ENCODE results near the gene POLE4.

The POLE4 gene, protein sequence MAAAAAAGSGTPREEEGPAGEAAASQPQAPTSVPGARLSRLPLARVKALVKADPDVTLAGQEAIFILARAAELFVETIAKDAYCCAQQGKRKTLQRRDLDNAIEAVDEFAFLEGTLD

DNA sequence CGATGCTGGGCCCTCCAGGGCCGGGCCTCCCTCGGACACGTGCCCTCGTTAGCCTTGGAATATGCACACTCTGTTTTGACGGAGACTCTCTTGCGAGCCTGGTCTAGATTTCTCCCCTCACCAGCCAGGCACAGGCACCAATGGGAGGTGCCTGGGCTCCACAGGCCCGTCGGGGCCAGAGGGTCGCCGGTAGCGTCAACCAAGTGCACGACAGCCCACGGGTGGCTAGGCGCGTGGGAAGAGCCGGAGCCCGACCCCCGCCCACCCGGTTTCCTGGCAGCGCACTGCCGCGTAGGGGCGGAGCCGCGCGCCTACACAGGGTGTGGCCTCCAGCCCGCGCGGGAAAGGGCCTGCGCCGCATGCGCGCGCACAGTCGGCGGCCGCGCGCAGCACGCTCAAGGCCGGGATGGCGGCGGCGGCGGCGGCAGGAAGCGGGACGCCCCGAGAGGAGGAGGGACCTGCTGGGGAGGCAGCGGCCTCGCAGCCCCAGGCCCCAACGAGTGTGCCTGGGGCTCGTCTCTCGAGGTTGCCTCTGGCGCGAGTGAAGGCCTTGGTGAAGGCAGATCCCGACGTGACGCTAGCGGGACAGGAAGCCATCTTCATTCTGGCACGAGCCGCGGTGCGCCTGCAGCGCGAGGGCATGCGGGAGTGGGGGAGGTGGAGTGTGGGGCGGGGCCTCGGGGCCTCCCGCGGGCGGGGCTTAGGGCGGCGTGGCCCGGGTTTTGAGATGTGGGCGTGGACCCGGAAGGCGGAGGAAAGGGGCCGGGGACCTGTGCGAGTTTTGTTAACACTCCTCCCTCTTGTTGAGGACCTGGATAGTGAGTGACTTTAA is at the start of gene POLE4:
Gene POLE4 (plus strand): TSS at position 370 of the 832 bp plus-strand sequence. CDS start 37 bp downstream, at position 407.
- DNase-seq = peak; percentile 93
- TF ChIP-seq GATA1 (IDR thresholded peaks at IDR 0.05; ENCODE audit: low read depth, low read length) (no peak), POLR2A (IDR thresholded peaks at IDR 0.05; ENCODE audit: low read length) (peak; percentile 87)

DNA sequence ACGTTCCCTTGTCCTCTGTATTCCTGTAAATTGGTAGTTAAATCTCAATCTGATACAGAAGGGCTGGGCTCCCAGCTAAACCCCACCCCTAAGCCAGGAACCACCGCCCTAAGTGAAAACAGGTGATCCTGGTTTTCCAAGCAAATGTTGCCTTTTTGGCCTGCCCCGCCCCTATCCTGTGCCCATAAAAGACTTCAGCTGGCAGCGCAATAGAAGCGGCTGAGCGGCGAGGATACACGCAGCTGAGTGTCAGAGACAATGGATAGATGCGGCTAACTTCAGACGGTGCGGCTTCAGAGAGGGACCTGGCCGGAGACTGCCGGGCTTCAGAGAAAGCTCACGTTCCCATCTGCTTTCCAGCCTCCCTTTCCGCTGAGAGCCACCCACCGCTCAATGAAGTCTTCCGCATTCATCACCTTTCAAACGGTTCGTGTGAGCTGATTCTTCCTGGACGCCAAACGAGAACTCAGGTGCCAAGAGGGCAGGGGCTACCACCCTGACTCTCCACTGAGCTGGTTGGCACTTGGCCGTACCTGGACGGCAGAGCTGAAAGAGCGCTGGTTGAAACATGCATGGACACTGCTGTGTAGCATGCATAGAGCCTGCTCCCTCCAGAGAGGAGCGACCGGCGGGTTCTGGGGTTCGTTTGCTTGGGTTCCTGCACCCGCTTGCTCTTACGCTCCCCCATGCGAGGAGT is 49.5 kb upstream of the POLE4 start:
- DNase-seq = no peak
- no peak for TF ChIP-seq GATA1 (IDR thresholded peaks at IDR 0.05; ENCODE audit: low read depth, low read length)
- TF ChIP-seq POLR2A (IDR thresholded peaks at IDR 0.05; ENCODE audit: low read length) = no peak

DNA sequence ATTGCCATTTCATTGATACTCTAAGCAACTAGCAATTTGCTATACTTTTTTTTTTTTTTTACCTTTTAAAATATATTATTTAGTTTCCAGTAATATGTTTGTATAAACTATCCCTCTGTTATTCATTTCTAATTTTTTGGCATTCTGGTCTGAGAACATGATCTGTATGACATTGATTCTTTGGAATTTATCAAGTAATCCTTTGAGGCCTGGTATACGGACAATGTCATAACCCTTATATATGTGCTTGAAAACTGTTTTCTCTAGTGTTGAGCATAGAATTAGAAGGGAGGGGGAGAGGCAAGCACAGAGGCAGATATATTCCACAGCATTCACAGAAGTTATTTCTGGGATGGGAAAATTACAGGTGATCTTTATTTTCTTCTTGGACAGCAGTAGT is 48.2 kb upstream of the POLE4 start:
- no peak for TF ChIP-seq GATA1 (IDR thresholded peaks at IDR 0.05; ENCODE audit: low read depth, low read length)
- TF ChIP-seq POLR2A (IDR thresholded peaks at IDR 0.05; ENCODE audit: low read length) = no peak
- no peak for DNase-seq

DNA sequence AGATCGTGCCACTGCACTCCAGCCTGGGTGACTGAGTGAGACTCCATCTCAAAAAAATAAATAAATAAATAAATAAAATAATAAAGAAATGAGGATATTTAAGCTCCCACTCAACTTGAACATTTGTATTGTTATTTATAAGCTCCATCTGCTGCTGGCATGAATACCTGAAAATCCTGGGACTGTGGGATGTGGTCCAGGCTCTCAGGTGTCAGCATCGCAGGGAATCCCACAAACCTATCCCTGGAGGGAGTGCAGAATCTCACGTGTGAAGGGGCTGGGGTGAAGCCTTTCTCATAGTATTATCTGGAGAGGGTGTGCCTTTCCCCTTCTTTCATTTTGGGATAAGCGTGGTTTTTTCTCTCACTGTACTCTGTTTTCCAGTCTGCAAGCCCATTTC is 47.4 kb upstream of the POLE4 start:
- DNase-seq = no peak
- TF ChIP-seq POLR2A (IDR thresholded peaks at IDR 0.05; ENCODE audit: low read length) = no peak

DNA sequence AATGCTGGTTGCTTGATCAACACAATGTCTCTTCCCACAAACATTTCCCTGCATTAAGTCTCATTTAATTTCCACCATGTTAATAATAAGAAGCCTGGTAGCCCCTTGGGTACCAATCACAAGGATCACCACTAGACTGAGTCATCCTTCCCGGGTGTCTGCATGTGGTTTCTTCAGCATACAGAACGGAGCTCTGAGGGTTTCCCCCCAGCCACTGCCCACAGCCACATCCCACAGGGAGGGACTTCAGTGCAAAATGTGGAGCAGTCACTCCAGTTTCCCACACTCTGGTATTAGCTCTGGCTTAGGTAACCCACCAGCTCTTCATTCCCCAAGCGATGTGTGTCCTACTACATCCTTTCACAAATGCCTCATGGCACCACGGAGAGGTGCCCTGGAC is 42.7 kb upstream of the POLE4 start:
- TF ChIP-seq POLR2A (IDR thresholded peaks at IDR 0.05; ENCODE audit: low read length) (no peak), GATA1 (IDR thresholded peaks at IDR 0.05; ENCODE audit: low read depth, low read length) (no peak)
- no peak for DNase-seq

DNA sequence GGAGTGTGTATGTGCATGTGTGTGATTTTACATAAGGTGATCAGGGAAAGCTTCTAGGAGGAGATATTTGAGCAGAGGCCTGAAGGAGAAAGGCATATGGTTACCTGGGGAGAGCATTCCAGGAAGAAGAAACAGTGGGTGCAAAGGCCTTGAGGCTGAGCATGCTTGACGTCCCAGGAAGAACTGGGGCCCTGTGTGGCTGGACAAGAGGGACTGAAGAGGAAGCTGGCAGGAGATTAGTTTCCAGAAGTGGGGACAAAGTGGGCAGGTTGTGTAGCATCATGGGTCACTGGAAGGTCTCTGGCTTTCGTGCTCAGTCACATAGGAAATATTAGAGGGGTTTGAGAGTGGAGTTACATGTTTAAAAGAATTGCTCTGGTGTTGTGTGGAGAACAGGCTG is 42.0 kb upstream of the POLE4 start:
- no peak for DNase-seq
- TF ChIP-seq GATA1 (IDR thresholded peaks at IDR 0.05; ENCODE audit: low read depth, low read length) = no peak

DNA sequence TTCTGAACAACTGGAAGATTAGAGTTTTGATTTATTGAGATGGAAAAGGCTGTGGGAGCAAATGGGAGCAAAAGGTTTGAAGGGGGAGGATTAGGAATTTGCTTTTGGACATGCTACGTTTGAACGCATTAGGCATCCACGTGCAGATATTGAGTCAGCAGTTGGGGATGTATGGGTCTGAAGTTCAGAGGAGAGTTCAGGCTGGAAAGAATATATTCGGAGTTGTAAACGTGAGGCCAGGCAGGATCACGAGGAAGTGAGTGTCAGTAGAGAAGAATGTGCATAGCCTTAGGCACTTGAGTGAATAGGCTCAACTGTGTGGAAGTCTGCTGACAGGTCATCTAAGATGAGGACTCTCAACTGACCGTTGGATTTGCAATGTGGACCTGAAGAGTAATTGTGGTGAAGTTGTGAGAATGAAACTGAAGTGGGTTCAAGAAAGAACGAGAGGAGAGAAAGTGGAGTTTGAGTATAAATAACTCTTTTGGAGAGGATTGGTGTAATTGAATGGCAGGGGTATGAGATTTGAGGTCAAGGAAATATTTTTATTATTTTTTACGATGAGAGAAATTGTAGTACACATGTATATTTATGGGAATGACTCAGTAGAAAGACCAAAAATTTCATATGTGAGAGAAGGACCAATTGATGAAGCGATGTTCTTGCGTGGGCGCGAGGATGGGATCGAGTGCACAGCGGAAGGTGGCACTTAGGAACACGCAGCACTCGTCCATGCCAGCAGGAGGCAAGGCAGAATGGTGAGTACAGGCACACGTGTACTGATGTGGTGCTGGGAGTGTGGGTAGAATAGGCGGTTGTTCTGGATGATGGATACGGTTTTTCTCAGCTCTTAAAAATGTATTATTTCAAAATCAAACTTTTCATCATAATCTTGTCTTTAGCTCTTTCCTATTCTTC is 40.5 kb upstream of the POLE4 start:
- no peak for TF ChIP-seq GATA1 (IDR thresholded peaks at IDR 0.05; ENCODE audit: low read depth, low read length)
- no peak for TF ChIP-seq POLR2A (IDR thresholded peaks at IDR 0.05; ENCODE audit: low read length)
- DNase-seq = no peak

DNA sequence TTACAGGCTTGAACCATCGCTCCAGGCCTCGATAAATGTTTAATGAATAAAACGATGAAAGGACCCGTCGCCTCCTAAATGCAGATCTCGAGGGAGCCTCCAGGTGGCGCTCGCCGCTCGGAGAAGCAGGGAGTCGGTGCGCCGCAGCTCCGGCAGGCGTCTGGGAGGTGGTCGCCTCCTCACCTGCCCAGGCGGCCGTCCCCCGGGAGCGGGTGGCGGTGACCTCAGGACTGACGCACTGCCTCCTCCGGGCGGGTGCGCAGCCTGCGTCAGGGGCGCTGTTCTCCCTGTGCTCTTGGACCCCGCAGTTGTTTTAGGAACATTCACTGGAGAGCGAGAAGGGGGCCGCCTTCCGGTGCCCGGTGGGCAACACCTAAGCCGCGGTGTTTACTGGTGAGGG is 38.6 kb upstream of the POLE4 start:
- TF ChIP-seq GATA1 (IDR thresholded peaks at IDR 0.05; ENCODE audit: low read depth, low read length) (no peak), POLR2A (IDR thresholded peaks at IDR 0.05; ENCODE audit: low read length) (no peak)
- DNase-seq = peak; percentile 51 to 74

DNA sequence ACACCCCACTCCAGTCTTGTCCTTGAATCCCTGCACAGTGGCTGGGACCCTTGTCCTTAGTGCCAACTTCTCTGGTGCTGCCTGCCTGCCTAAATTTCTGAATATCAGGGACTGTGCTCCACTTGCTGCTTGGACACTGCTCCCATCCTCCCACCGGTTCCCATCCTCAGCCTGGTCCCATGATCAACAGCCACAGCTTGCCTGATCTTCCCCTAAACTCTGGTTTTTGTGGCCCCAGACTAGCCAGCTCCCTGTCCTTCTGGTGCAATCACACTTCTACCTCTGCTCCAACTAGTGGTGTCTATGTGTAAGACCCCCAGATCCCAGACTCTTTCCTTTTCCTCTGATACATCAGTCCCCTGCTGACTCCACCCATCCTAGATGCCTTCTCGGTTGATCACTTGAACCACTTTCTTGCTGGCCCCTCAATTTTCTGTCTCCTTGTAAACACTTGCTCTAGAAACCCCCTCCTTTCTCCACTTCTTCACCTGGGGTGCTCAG is 37.2 kb upstream of the POLE4 start:
- no peak for DNase-seq
- TF ChIP-seq POLR2A (IDR thresholded peaks at IDR 0.05; ENCODE audit: low read length) (no peak), GATA1 (IDR thresholded peaks at IDR 0.05; ENCODE audit: low read depth, low read length) (no peak)

DNA sequence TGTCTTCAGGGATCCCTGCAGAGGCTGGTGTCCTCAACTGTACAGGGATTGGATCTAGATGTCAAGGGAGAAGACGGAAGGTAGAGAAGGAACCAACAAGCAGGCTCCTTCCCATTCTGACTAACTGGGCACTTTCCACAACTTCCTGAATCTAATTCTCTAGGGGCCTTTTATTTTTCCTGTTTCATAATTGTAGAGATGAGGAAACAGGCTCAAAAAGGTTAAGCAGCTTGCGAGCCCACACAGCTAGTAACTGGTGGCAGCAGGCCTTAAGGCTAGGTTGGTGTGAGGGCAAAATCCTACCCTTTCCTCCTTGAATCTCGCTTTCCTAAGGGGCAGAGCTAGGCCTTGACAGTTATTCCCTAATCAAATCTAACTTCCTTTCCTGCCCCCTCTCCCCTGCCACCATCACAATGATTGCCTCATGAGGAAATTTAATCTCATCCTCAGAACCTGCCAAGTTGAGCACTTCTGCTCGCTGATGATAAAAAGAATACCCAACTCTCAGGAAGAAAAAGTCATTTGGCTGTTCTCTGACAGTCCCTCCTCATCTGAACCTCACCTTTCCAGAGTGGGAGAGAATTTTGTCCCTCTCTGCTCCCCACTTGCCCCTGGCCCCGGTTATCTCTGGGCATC is 35.7 kb upstream of the POLE4 start:
- TF ChIP-seq GATA1 (IDR thresholded peaks at IDR 0.05; ENCODE audit: low read depth, low read length) = no peak
- TF ChIP-seq POLR2A (IDR thresholded peaks at IDR 0.05; ENCODE audit: low read length) = no peak

DNA sequence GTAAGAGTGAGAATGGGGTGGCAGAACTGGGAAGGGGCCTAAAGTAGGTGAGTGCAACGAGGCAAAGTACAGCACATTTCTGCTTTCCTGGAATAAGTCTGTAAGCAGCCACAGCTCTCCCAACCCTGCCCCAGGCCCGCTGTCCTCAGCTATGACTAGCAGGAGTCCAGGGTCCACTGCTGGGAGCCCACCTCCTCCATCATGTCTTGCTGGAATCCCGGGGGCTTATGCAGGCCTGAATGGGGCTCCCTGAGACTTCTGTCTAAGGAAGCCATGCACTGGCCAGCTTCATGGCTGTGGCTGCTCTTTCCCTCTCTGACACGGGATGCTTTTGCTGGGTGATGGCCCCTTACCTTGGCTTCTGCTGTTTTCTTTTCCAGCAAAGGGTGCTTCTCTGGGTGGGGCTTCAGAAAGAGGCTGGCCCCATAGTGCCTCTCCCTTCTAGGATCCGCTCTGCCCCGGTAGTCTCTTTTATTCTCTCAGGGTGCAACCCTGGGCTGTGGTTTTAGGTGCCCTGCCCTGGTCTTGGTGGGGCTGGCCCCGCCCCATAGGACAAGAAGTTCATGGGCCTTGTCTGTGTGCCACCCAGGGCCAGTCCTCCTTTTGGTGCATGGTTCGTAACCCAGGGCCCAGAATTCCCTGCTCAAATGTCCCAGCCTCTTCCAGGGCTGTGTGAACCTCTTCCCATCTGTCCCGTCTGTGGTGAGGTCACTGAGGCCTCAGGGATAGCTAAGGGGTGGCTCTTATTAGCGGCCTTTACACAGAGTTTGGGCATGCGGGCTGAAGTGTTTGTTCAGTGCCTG is 33.8 kb upstream of the POLE4 start:
- TF ChIP-seq POLR2A (IDR thresholded peaks at IDR 0.05; ENCODE audit: low read length) = no peak
- TF ChIP-seq GATA1 (IDR thresholded peaks at IDR 0.05; ENCODE audit: low read depth, low read length) = no peak
- DNase-seq = no peak

More for the DNA sequence above, 35.7 kb upstream of the POLE4 start:
- peak; percentile 7 to 9 for DNase-seq

DNA sequence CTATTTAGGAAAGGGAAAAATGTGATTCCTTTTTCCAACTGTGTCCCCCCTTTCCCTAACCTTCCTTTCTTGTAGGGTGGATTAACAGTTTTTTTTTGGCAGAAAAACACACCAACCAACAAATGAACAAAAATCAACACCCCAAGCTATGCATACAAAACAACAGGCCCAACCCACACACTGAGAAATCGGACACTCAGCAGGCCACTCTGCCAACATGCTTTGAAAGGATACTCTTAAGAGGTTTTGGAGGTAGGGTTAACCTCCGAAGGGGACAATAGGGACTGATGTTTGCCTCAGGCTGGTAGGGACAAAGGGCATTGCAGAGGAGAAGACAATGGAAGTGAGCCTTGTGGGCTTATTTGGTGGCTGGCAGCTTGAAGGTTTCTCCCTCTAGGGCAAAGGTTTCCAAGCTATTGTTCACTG is 33.1 kb upstream of the POLE4 start:
- TF ChIP-seq GATA1 (IDR thresholded peaks at IDR 0.05; ENCODE audit: low read depth, low read length) = no peak
- no peak for TF ChIP-seq POLR2A (IDR thresholded peaks at IDR 0.05; ENCODE audit: low read length)

More for the DNA sequence above, 33.1 kb upstream of the POLE4 start:
- no peak for DNase-seq

All from erythroblast (primary cell).